Measurements from ENCODE around the gene SRGAP3. TPM values are rescaled to one million over a fixed set of nuclear protein-coding genes. Genes with fewer than 3 reads are reported as not detected.
A peak's percentile ranks its signal among the peaks of the same experiment; 100 is the strongest.

The SRGAP3 gene
- polyA plus RNA-seq, 3 donors, result 0.27 to 1.3 (median 0.87) TPM

DNA sequence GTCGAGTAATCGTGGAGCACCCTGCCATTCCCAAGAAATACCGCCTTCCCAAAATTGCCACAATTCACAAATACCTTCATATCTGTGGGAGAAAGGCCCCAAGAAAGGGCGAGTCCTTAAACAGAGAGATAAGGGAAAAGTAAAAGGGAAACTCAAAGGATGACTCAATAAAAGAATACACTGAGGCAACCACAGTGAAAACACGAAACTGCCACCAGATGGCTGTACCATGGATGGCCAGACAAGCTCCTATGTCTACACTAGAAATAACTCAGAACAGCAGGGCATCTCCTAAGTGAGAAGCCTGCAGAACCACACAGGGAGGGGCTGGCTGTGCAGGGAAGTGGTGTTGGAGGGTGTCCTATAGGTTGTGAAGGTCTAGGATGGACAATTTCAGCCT lies 25.0 kb downstream of the SRGAP3 start:
- Mint-ChIP-seq H3K27me3 (ENCODE audit: low read depth in 3 of 3) (peaks cover 0 to 3% (median 2%) of the 10 kb centered on the region in 3 donors), H3K9me3 (no peaks in the 10 kb centered on the region), H3K27ac (peak overlapping the region in 2 of 7 donors; percentile 11 to 35), H3K36me3 (no peaks in the 10 kb centered on the region), H3K4me3 (peak overlapping the region in 1 of 2 donors; percentile 34), H3K4me1 (peaks cover 12% of the 10 kb centered on the region)
- Histone ChIP-seq H3K9ac (ENCODE audit: insufficient read depth, low read length, poor library complexity, severe bottlenecking) (no peak overlapping the region), H3K36me3 (replicated peaks in 1 of 2; ENCODE audit: control insufficient read depth in 1 of 2, insufficient read depth in 2 of 2, low read length in 2 of 2) (no peaks in the 10 kb centered on the region), H2AFZ (ENCODE audit: insufficient read depth, low read depth, low read length, poor library complexity, severe bottlenecking) (no peak overlapping the region), H3K27me3 (ENCODE audit: control insufficient read depth in 2 of 2, insufficient read depth in 2 of 2, low read length in 2 of 2) (no peaks in the 10 kb centered on the region), H3K4me2 (replicated peaks; ENCODE audit: extremely low read depth, low read length, poor library complexity, severe bottlenecking) (no peak overlapping the region), H3K27ac (ENCODE audit: low read depth in 1 of 2, low read length in 2 of 2) (no peak overlapping the region), H3K4me3 (replicated peaks in 1 of 3; ENCODE audit: low read depth in 2 of 3, low read length in 3 of 3) (no peak overlapping the region), H3K4me1 (ENCODE audit: control insufficient read depth in 1 of 2, insufficient read depth in 2 of 2, low read length in 2 of 2) (no peaks in the 10 kb centered on the region), H3K9me3 (replicated peaks in 1 of 2; ENCODE audit: control insufficient read depth in 1 of 2, insufficient read depth in 1 of 2, low read length in 2 of 2) (no peaks in the 10 kb centered on the region), H4K20me1 (ENCODE audit: insufficient read depth, low read length) (no peaks in the 10 kb centered on the region), H3K79me2 (ENCODE audit: insufficient read depth, low read length) (no peaks in the 10 kb centered on the region)
- WGBS (ENCODE audit: insufficient coverage), result no CpG with 5 or more reads among the region's 5 CpGs
- no peak for TF ChIP-seq CTCF (IDR thresholded peaks at IDR 0.05)
- intact Hi-C loops (cut with micrococcal nuclease), result no loop called here
- no peak for DNase-seq

GRCh38 chr3:9223672-9224071 lies 25.8 kb downstream of the SRGAP3 start:
- H3K36me3 Mint-ChIP-seq, result no peaks in the 10 kb centered on the region
- Histone ChIP-seq H3K9me3 (replicated peaks in 1 of 2; ENCODE audit: control insufficient read depth in 1 of 2, insufficient read depth in 1 of 2, low read length in 2 of 2) (no peaks in the 10 kb centered on the region), H3K9ac (ENCODE audit: insufficient read depth, low read length, poor library complexity, severe bottlenecking) (no peak overlapping the region), H3K4me2 (replicated peaks; ENCODE audit: extremely low read depth, low read length, poor library complexity, severe bottlenecking) (no peak overlapping the region), H2AFZ (ENCODE audit: insufficient read depth, low read depth, low read length, poor library complexity, severe bottlenecking) (no peak overlapping the region), H3K79me2 (ENCODE audit: insufficient read depth, low read length) (no peaks in the 10 kb centered on the region), H3K27ac (ENCODE audit: low read depth in 1 of 2, low read length in 2 of 2) (no peak overlapping the region), H3K27me3 (ENCODE audit: control insufficient read depth in 2 of 2, insufficient read depth in 2 of 2, low read length in 2 of 2) (no peaks in the 10 kb centered on the region), H3K4me3 (replicated peaks in 1 of 3; ENCODE audit: low read depth in 2 of 3, low read length in 3 of 3) (no peak overlapping the region), H3K36me3 (replicated peaks in 1 of 2; ENCODE audit: control insufficient read depth in 1 of 2, insufficient read depth in 2 of 2, low read length in 2 of 2) (no peaks in the 10 kb centered on the region), H3K4me1 (ENCODE audit: control insufficient read depth in 1 of 2, insufficient read depth in 2 of 2, low read length in 2 of 2) (no peaks in the 10 kb centered on the region), H4K20me1 (ENCODE audit: insufficient read depth, low read length) (no peaks in the 10 kb centered on the region)
- DNase-seq, result no peak
- intact Hi-C loops (cut with micrococcal nuclease), result no loop called here
- peaks cover 0 to 3% (median 2%) of the 10 kb centered on the region in 3 donors for H3K27me3 Mint-ChIP-seq (ENCODE audit: low read depth in 3 of 3)
- no peak overlapping the region for H3K27ac Mint-ChIP-seq
- H3K4me1 Mint-ChIP-seq, result peaks cover 12% of the 10 kb centered on the region
- H3K4me3 Mint-ChIP-seq, result no peak overlapping the region
- 37% methylated on average over 5 of the region's 6 CpGs for WGBS (ENCODE audit: insufficient coverage)
- H3K9me3 Mint-ChIP-seq, result no peaks in the 10 kb centered on the region
- no peak for TF ChIP-seq CTCF (IDR thresholded peaks at IDR 0.05)

Measured in CD14-positive monocyte (primary cell).